H1 (cell line): Measurements from ENCODE around the gene PIGC. TPM values are rescaled to one million over a fixed set of nuclear protein-coding genes. Genes with fewer than 3 reads are reported as not detected.

Experiments used
- CTCF ChIA-PET: fragments of 300-600 bp; sonication (Branson Sonifier 250); formaldehyde crosslinking; loops from one replicate; lab custom pipeline; 2021; ENCODE audit not compliant: partially characterized antibody; lab: Charles Lee
- POLR2A ChIA-PET: fragments of 300-600 bp; sonication (Branson Sonifier 250); formaldehyde crosslinking; loops from one replicate; lab custom pipeline; 2021; ENCODE audit warnings: inconsistent platforms; ENCODE audit not compliant: partially characterized antibody; lab: Charles Lee
- DNase-seq, 2 experiments: peaks; one replicate each; pipeline versions ENCODE4 v3.0.0 to v3.0.0-alpha.2; 2010 to 2022; ENCODE audit warnings: low spot score in 2 of 2, low read depth in 1 of 2, mixed read lengths in 1 of 2
- FAIRE-seq: peaks from 2 replicates; lab custom pipeline; 2011; peaks lifted over from hg19 to GRCh38; lab: Jason Lieb, UNC
- H2AFZ ChIP-seq: 2 replicates; pipeline ENCODE4 v1.8.1; 2012; ENCODE audit warnings: low read length, inconsistent platforms
- H2AK5ac ChIP-seq: 2 replicates; pipeline ENCODE4 v1.6.1; 2013; ENCODE audit warnings: low read depth, low read length
- H2BK120ac ChIP-seq: replicated peaks from 2 replicates; pipeline ENCODE3; 2013; ENCODE audit warnings: low read depth, low read length, inconsistent platforms
- H2BK12ac ChIP-seq: 2 replicates; pipeline ENCODE4 v1.6.1; 2013; ENCODE audit warnings: low read depth, low read length
- H2BK15ac ChIP-seq: 2 replicates; pipeline ENCODE4 v1.6.1; 2013; ENCODE audit warnings: low read length
- H2BK20ac ChIP-seq: 2 replicates; pipeline ENCODE4 v1.6.1; 2013; ENCODE audit warnings: low read length
- H2BK5ac ChIP-seq: 2 replicates; pipeline ENCODE4 v1.6.1; 2013; ENCODE audit warnings: low read depth, low read length
- H3K14ac ChIP-seq: 2 replicates; pipeline ENCODE4 v1.6.1; 2013; ENCODE audit warnings: inconsistent platforms; ENCODE audit not compliant: insufficient read length
- H3K18ac ChIP-seq: 2 replicates; pipeline ENCODE4 v1.6.1; 2013; ENCODE audit warnings: low read length; ENCODE audit errors: extremely low read depth
- H3K23ac ChIP-seq: 2 replicates; pipeline ENCODE4 v1.6.1; 2013; ENCODE audit warnings: inconsistent platforms; ENCODE audit not compliant: insufficient read length
- H3K23me2 ChIP-seq: 2 replicates; pipeline ENCODE4 v1.6.1; 2013; ENCODE audit warnings: low read depth, low read length
- H3K27ac ChIP-seq: 2 replicates; pipeline ENCODE4 v1.6.1; 2011; ENCODE audit warnings: low read depth, low read length, inconsistent platforms
- H3K27me3 ChIP-seq, 4 experiments: replicated peaks in 1 of 4; 1 replicate in 1 of 4; 2 replicates in 3 of 4; pipeline versions ENCODE4 v1.6.1 to v1.8.1; 2011 to 2013; ENCODE audit warnings: low read length in 3 of 4, mild to moderate bottlenecking in 3 of 4, inconsistent platforms in 2 of 4, mixed read lengths in 2 of 4, moderate library complexity in 1 of 4; ENCODE audit not compliant: control insufficient read depth in 3 of 4, insufficient read depth in 3 of 4; ENCODE audit errors: extremely low read depth in 1 of 4
- H3K36me3 ChIP-seq, 4 experiments: 2 replicates each; pipeline versions ENCODE4 v1.6.1 to v1.8.1; 2011 to 2013; ENCODE audit warnings: mild to moderate bottlenecking in 4 of 4, low read length in 3 of 4, moderate library complexity in 2 of 4, control low read depth in 1 of 4, inconsistent platforms in 1 of 4; ENCODE audit not compliant: insufficient read depth in 4 of 4, control insufficient read depth in 2 of 4
- H3K4ac ChIP-seq: replicated peaks from 2 replicates; pipeline ENCODE3; 2013; ENCODE audit warnings: low read length, low read depth, mixed read lengths, inconsistent platforms; ENCODE audit not compliant: insufficient read length
- H3K4me1 ChIP-seq, 4 experiments: replicated peaks in 1 of 4; 1 replicate in 1 of 4; 2 replicates in 3 of 4; pipeline versions ENCODE4 v1.6.1 to v1.8.1; 2011 to 2013; ENCODE audit warnings: low read length in 3 of 4, inconsistent platforms in 2 of 4, mixed read lengths in 1 of 4; ENCODE audit not compliant: insufficient read depth in 4 of 4, control insufficient read depth in 3 of 4
- H3K4me2 ChIP-seq, 2 experiments: 2 replicates each; pipeline versions ENCODE4 v1.6.1 to v1.8.1; 2011 to 2013; ENCODE audit warnings: low read depth in 2 of 2, low read length in 2 of 2, control low read depth in 1 of 2, inconsistent platforms in 1 of 2, mild to moderate bottlenecking in 1 of 2; ENCODE audit not compliant: insufficient read depth in 1 of 2
- H3K4me3 ChIP-seq, 4 experiments: fragments of 200-600, 300-600 bp in 1 of 4; sonication (generic), shearing (Covaris generic), sonication (Bioruptor Twin) in 1 of 4; 2 replicates each; pipeline versions ENCODE4 v1.5.1 to v1.8.1; 2011 to 2016; ENCODE audit warnings: low read length in 4 of 4, low read depth in 3 of 4, control low read depth in 2 of 4, inconsistent platforms in 2 of 4, mild to moderate bottlenecking in 2 of 4, mixed read lengths in 1 of 4, moderate library complexity in 1 of 4; ENCODE audit not compliant: insufficient read depth in 2 of 4; ENCODE audit errors: extremely low read depth in 1 of 4
- H3K56ac ChIP-seq: replicated peaks from 2 replicates; pipeline ENCODE3; 2013; ENCODE audit warnings: low read depth, mild to moderate bottlenecking, mixed read lengths, low read length, inconsistent platforms; ENCODE audit not compliant: insufficient read length
- H3K79me1 ChIP-seq: 2 replicates; pipeline ENCODE4 v1.6.1; 2013; ENCODE audit warnings: low read depth, low read length, control low read depth
- H3K79me2 ChIP-seq, 2 experiments: 2 replicates each; pipeline versions ENCODE4 v1.6.1 to v1.8.1; 2012 to 2013; ENCODE audit warnings: low read length in 2 of 2, mild to moderate bottlenecking in 2 of 2, inconsistent platforms in 1 of 2; ENCODE audit not compliant: insufficient read depth in 2 of 2, control insufficient read depth in 1 of 2
- H3K9ac ChIP-seq, 4 experiments: replicated peaks in 1 of 4; 1 replicate in 1 of 4; 2 replicates in 3 of 4; pipeline versions ENCODE4 v1.6.1 to v1.8.1; 2011 to 2013; ENCODE audit warnings: low read depth in 3 of 4, low read length in 3 of 4, control low read depth in 2 of 4, mild to moderate bottlenecking in 2 of 4, moderate library complexity in 2 of 4, inconsistent platforms in 1 of 4; ENCODE audit errors: extremely low read depth in 1 of 4
- H3K9me3 ChIP-seq, 2 experiments: 2 replicates each; pipeline versions ENCODE4 v1.6.1 to v1.8.1; 2012 to 2013; ENCODE audit warnings: mild to moderate bottlenecking in 2 of 2, moderate library complexity in 2 of 2, control low read depth in 1 of 2, inconsistent platforms in 1 of 2, low read depth in 1 of 2, low read length in 1 of 2, mixed read lengths in 1 of 2; ENCODE audit not compliant: insufficient read depth in 2 of 2
- H4K20me1 ChIP-seq, 2 experiments: replicated peaks in 1 of 2; 2 replicates each; pipeline versions ENCODE3 to v1.8.1; 2011 to 2013; ENCODE audit warnings: inconsistent platforms in 2 of 2, low read length in 2 of 2, mild to moderate bottlenecking in 1 of 2; ENCODE audit not compliant: insufficient read depth in 2 of 2, control insufficient read depth in 1 of 2
- H4K5ac ChIP-seq: 2 replicates; pipeline ENCODE4 v1.6.1; 2013; ENCODE audit warnings: low read length, low read depth, mixed read lengths, inconsistent platforms; ENCODE audit not compliant: insufficient read length
- H4K8ac ChIP-seq: 2 replicates; pipeline ENCODE4 v1.8.0; 2013; ENCODE audit warnings: mild to moderate bottlenecking, moderate library complexity, low read length, inconsistent platforms; ENCODE audit not compliant: insufficient read depth; ENCODE audit errors: extremely low read depth
- H4K91ac ChIP-seq: replicated peaks from 2 replicates; pipeline ENCODE3; 2013; ENCODE audit warnings: low read length, mixed read lengths, inconsistent platforms; ENCODE audit not compliant: insufficient read length
- BACH1 ChIP-seq: IDR thresholded peaks from 2 replicates; pipeline ENCODE4 v1.6.1; 2012; ENCODE audit warnings: low read length, improper control_type of control experiment
- BRCA1 ChIP-seq: IDR thresholded peaks from 2 replicates; pipeline ENCODE4 v1.6.1; 2012; ENCODE audit warnings: low read depth, low read length, improper control_type of control experiment
- CEBPB ChIP-seq: IDR thresholded peaks from 2 replicates; pipeline ENCODE4 v1.6.1; 2012; ENCODE audit warnings: low read depth, low read length
- CREB1 ChIP-seq: IDR thresholded peaks from 2 replicates; pipeline ENCODE4 v1.6.1; 2012; ENCODE audit warnings: inconsistent platforms
- EP300 ChIP-seq, 2 experiments: IDR thresholded peaks; 1 replicate in 1 of 2; 2 replicates in 1 of 2; pipeline ENCODE4 v1.6.1; 2011 to 2012; ENCODE audit warnings: low read depth in 2 of 2, low read length in 2 of 2, mild to moderate bottlenecking in 2 of 2, borderline replicate concordance in 1 of 2, inconsistent platforms in 1 of 2, moderate library complexity in 1 of 2
- KDM1A ChIP-seq: fragments of 200-600, 300-600 bp; sonication (generic); IDR thresholded peaks from 2 replicates; pipeline ENCODE4 v1.7.1; 2016; ENCODE audit warnings: mild to moderate bottlenecking, low read length, borderline replicate concordance
- RAD21 ChIP-seq, 2 experiments: IDR thresholded peaks in 1 of 2; conservative IDR thresholded peaks in 1 of 2; 2 replicates each; pipeline ENCODE4 v1.6.1; 2011; ENCODE audit warnings: low read depth in 2 of 2, low read length in 2 of 2, improper control_type of control experiment in 1 of 2, inconsistent platforms in 1 of 2, mild to moderate bottlenecking in 1 of 2, moderate library complexity in 1 of 2
- RXRA ChIP-seq: IDR thresholded peaks from 2 replicates; pipeline ENCODE4 v1.6.1; 2011; ENCODE audit warnings: low read depth, mild to moderate bottlenecking, low read length, moderate library complexity; ENCODE audit not compliant: insufficient read depth
- SRF ChIP-seq: IDR thresholded peaks from 2 replicates; pipeline ENCODE4 v1.6.1; 2011; ENCODE audit warnings: mild to moderate bottlenecking, low read depth, low read length, moderate library complexity
- YY1 ChIP-seq: IDR thresholded peaks from 2 replicates; pipeline ENCODE4 v1.6.1; 2011; ENCODE audit warnings: low read depth, mild to moderate bottlenecking, low read length
- WGBS, 2 experiments: shearing (Covaris generic) in 1 of 2; methylation state at CpG; one replicate each; pipeline versions ENCODE4 v1.1.6 to v1.1.7; 2013 to 2015; ENCODE audit warnings: low lambda C conversion rate in 2 of 2, mixed read lengths in 2 of 2, inconsistent platforms in 1 of 2, low coverage in 1 of 2, missing lambda C conversion rate in 1 of 2; ENCODE audit not compliant: insufficient replicate concordance in 2 of 2, insufficient coverage in 1 of 2, insufficient read length in 1 of 2; ENCODE audit errors: extremely low coverage in 1 of 2, missing lambda C conversion rate in 1 of 2; 5-methylcytosine and 5-hydroxymethylcytosine counted together
- polyA plus RNA-seq, 7 experiments: library from polyadenylated mRNA; depleted of rRNA in 3 of 7; stranded (reverse) in 5 of 7; unstranded in 2 of 7; fragments of >200 nt in 5 of 7; fragments of 200-250 nt in 2 of 7; gene quantifications; 1 replicate in 5 of 7; 2 replicates in 1 of 7; 4 replicates in 1 of 7; pipeline versions ENCODE4 v1.2.1 to v1.2.3, GENCODE V29; 2011 to 2013; ENCODE audit warnings: missing spikeins in 2 of 7, mixed read lengths in 2 of 7
- total RNA-seq: library from RNA; stranded (reverse); fragmentation: NEBNext Ultra II Directional; extraction: Animal tissue kit (Norgen Biotek cat#: 25700); gene quantifications from 2 replicates; pipeline ENCODE4 v1.2.1, GENCODE V29; 2021

PIGC gene
- total and polyA plus RNA-seq, 2 of the 8 experiments (the other 6 are each of a cell fraction or from before 2014, with no cell fraction given), result 21.0 to 39.3 TPM

- Histone ChIP-seq H4K5ac (no peak overlapping the region), H3K14ac (no peak overlapping the region), H3K4me2 (no peak overlapping the region), H4K8ac (no peak overlapping the region), H3K9me3 (no peaks in the 10 kb centered on the region), H3K9ac (no peak overlapping the region; a peak in 1 of 7 replicates), H3K56ac (no peak overlapping the region), H3K27me3 (peaks cover 0 to 2% (median 0%) of the 10 kb centered on the region in 4 experiments; a peak in 1 of 7 replicates), H3K23ac (no peak overlapping the region), H3K79me2 (no peaks in the 10 kb centered on the region), H2BK120ac (no peak overlapping the region), H4K91ac (no peak overlapping the region), H3K27ac (no peak overlapping the region), H2BK5ac (no peak overlapping the region), H3K18ac (no peak overlapping the region), H2BK20ac (no peak overlapping the region), H3K23me2 (no peaks in the 10 kb centered on the region), H2AFZ (peak overlapping the region; percentile 100; the same call in 1 of the 2 replicates), H3K36me3 (no peaks in the 10 kb centered on the region), H2BK12ac (no peak overlapping the region), H3K4me3 (no peak overlapping the region), H4K20me1 (no peaks in the 10 kb centered on the region), H2AK5ac (no peak overlapping the region), H3K4ac (no peak overlapping the region), H3K79me1 (no peaks in the 10 kb centered on the region), H3K4me1 (no peaks in the 10 kb centered on the region), H2BK15ac (no peak overlapping the region)
- DNase-seq (no peak), FAIRE-seq (no peak)
- 81% methylated on average over 2 of the region's 2 CpGs; no CpG with 5 or more reads in 1 of the 2 experiments for WGBS, 2 experiments
- ChIA-PET POLR2A (interaction anchor here (1.4 to 1.5 kb wide), 2 partner anchors 10 to 81 kb away, joined by 4 read pairs; no protein-coding TSS in a partner anchor), CTCF (interaction anchor here (0.7 to 5.2 kb wide), 21 partner anchors 7 to 690 kb away, joined by 3 to 39 read pairs (median 3); partner anchors contain the start of gene PIGC)
- TF ChIP-seq CREB1 (no peak), BRCA1 (no peak), YY1 (no peak), BACH1 (no peak), KDM1A (no peak), RXRA (no peak), CEBPB (no peak), EP300 (IDR thresholded peaks at IDR 0.05; ENCODE audit: borderline replicate concordance in 1 of 2, low read depth in 2 of 2, low read length in 2 of 2) (no peak), SRF (no peak), RAD21 (IDR thresholded peaks at IDR 0.05 in 1 of 2, conservative IDR thresholded peaks at IDR 0.05 in 1 of 2; ENCODE audit: low read depth in 2 of 2, low read length in 2 of 2) (no peak)
Measured at GRCh38 chr1:172451002-172451443, 7.2 kb upstream of the PIGC start.
